Activated gamma-delta T cell treated with anti-CD3 and anti-CD28 coated beads, Interleukin-2, amount 50 U/mL, for 16 hours (primary cell): ENCODE results near the gene GSS.

Experiments
- DNase-seq: peaks from one replicate; pipeline ENCODE4 v3.0.0-alpha.2; 2020; ENCODE audit warnings: low read depth

GSS gene

DNA sequence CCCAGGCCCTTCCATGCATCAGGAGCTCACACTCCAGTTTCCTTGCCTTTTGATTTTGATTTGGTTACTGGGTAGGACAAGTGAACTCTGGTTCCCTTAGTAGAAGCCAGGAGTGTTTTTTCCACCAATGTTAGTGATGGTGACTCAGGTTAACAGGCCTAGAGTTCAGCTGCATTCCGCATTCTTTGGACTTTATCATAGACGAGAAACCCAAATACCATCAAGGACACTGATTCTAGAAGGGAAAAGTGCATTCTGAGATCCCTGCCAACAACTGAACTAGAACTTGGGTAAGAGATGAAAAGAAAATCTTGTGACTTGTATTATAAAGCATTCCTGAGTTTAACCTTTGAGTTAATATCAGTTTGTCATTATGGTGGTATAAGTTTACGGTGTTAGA lies 8.9 kb downstream of the GSS start:
- DNase-seq = no peak

DNA sequence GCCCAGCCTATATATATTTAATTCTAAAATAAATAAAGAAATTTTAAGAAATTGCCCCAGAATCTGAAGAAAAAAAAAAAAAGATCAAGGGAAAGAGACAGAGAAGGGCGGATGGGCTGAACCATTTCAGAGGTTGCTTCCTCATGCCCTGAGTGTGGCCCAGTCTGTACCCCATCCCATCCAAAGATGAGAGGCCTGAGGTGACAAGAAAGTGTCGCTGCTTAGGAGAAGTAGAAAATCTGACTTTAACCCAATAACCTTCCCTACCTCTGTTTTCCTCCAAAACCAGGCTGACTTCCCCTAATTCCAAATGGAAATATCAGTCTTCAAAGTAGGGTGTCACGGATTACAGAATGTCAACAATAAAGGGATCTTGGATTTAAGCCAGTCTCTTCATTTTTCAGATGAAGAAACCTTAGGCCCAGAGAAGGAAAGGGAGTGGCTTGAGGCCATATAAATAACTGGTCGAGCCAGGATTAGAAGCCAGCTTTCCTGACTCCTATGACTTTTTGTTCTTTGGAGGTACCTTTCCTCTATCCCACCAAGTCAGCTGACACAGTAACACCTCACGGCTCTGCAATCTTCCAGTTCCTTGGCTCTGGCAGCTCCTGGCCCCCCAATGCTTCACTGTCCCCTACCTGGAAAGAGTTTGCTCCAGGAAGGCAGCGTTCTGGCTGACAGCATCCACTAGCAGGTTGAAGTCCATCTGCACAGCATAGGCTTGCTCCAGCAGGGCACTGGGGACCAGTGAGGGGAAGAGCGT lies 10.1 kb downstream of the GSS start:
- no peak for DNase-seq

DNA sequence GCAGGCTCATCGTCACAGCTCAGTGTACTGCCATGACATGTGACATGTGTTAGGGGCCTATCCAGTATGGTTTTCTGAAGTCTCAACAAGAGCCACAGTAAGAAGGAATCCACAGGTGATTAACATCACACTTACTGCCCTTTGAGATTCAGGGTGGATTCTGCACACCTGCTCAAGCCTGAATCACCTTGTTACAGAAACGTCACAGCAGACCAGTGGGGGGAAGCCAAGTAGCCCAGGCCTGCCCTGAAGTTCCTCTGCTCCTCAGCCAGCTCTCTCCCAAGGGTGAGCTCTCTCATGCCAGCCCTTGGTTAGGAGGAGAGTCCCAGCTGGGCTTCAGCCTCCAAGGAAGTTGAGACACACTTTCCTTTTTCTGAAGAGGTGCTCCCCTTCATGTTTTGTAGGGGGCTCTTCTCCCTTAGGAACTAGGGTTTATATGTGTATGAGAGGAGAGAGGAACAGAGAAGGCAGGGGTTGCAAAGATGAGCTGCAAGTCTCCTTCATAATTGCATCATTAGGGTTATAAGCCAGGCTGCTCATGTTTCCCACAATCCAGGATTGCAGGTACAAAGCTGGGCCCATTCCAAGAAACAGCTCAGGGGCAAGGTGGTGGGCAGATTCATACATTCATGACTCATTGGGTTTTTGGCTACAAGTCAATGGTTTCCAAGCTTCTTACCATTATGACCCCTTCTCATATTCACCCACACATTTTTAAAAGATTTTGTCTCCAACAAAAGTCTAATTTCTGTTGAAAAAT lies 11.6 kb downstream of the GSS start:
- DNase-seq = no peak

DNA sequence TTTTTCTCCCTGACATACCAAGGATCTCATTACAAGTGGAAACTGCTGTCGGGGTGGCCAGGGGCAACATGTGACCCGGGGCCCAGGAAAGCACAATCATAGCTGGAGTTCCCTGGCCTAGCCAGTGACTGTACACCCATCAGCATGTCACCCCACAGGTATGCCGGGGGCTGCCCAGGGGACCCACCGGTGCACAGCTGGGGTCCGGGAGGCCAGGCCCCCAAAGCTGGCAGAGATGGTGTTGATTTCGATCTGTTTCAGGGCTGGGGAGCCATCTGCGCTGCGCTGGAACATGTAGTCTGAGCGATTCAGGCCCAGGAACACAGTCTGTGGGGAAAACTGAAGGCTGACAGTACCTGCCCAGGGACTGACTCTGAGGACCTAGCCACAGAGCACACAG lies 13.3 kb downstream of the GSS start:
- no peak for DNase-seq

DNA sequence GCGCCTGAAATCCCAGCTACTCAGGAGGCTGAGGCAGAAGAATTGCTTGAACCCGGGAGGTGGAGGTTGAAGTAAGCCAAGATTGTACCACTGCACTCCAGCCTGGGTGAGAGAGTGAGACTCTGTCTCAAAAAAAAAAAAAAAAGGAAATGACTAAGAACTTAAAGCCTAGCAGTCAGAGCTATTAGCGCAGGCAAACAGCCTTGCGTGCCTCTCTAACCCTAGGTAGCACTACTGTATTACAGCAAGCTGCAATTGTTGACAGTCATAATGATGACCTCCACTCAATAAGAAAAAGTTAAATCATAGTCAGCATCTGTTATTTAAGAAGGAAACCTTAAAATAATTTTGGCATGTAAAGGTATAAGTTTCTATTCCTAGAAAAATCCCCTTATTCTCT lies 14.4 kb downstream of the GSS start:
- no peak for DNase-seq

DNA sequence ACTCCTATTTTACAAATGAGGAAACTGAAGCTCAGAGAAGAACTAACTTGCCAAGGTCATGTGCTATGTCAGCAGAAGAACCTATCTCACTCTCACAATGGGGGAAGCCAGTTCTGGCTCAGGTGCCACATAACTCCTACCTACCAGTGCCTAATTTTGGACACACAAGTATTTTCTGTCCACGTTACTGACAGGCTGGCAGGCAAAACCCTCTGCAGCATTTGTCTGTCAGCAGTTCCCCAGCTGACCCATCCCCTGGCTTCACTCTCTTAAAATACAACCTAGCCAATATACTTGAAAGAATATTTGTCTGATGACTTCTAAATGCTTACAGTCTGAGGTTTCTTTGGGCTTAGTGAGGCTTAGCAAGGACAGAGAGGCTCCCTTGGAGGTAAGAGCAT lies 15.5 kb downstream of the GSS start:
- DNase-seq = no peak

DNA sequence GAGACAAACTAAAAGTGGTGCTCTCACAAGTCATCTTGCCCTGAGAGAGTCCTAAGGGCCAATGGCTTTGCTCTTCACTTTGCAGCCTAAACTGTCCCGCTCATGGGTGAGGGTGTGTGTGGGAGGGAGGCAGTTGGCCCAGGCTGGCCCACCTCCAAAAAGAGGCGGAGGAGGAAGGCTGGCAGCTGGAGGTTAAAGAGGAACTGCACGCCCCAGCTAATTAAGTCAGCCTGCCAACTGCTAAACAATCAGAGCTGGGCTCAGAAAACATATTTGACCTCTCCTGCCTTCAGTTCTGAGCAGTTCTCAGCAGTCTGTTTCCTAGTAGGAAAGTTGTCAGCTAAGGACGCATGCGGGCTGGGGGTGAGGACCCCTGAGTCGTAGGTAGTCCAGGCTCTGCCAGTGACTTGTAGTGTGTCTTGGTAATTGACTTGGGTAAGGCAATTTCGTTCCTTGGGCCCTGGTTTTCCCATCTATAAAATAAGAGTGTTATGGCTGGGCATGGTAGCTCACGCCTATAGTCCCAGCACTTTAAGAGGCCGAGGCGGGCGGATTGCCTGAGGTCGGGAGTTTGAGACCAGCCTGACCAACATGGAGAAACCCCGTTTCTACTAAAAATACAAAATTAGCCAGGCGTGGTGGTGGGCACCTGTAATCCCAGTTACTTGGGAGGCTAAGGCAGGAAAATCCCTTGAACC lies 17.0 kb downstream of the GSS start:
- no peak for DNase-seq

DNA sequence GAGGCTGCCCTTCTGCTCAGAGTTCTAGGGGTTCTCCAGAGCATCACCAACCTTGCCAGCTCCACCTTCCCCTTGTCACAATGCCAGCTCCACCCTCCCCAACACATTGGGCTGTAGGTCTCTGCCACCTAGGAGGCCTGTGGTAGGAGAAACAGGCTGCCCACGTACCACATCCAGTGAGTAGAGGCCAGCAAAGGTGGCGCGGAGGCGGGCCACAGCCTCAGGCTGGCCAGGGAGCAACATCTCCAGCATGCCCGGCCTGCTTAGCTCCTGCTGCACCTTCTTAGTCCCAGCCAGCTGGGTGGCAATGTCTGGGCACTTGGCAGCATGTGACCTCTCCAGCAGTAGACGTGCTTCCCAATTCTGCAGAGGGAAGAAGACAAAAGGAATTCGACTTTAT lies 23.8 kb downstream of the GSS start:
- DNase-seq = no peak

DNA sequence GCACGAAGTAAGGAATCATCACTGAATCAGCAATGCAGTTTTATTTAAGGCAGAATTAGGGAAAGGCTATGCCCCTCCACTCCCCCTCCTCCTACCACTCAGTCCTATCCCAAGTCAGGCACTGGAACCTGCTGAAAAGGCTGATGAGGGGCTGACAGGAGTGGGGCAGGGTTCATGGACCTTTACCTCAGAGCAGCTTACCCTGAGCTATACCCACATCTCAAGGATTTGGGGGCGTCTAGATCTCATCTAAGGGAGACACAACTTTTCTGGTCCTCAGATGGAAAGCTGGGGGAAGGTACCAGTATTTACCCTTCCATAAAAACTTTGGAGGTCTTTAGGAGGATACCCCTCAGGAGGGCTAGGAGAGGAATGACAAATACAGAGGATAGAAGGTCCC lies 27.2 kb downstream of the GSS start:
- no peak for DNase-seq

DNA sequence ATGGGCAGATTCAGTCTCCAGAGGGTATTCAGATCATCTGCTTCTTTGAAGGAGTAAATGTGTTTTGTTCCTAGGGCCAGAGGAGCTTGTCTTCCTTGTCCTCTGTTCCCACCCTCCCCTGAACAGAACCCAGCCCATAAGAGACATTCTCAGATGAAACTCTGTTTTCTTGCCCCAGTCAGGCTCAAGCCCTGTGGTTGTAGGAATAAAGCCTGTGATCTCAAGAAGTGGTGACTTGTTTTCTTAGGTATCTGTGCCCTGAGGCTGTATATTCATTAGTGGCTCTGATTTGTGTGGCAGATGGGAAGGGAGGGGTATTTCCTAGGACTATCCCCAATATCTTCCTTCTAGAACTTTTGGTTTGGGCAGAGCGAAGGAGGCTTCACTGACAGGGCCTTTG lies 27.9 kb downstream of the GSS start:
- no peak for DNase-seq

DNA sequence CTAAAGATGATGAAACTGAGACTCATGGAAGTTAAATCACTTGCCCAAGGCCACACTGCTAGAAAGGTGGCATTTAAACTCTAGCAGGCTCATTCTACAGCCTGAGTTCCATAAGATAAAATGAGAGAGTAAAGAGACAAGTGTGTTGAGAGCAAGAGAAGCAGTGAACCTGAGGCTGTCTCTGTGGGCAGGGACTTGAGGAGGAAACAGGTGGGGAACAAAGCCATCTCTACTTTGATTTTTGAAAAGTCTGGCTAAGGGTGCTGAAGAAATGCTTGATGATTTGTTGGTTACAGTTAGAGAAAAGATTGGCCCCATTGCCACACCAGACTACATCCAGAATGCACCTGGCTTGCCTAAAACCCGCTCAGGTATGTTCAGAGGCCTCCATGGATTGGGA lies 29.0 kb downstream of the GSS start:
- no peak for DNase-seq

DNA sequence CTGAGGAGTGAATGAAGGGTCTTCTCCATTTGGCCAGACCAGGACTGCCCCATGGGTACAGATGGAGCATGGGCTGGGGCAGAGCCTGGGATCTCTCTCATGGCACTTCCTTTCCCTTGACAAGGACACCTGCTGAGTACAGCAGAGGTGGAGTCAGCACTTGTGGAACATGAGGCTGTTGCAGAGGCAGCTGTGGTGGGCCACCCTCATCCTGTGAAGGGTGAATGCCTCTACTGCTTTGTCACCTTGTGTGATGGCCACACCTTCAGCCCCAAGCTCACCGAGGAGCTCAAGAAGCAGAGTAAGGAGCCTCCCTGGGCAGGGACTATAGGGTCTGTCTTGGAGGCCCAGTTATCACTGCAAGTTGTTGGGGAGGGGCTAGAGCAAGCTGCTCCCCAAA lies 29.6 kb downstream of the GSS start:
- no peak for DNase-seq

DNA sequence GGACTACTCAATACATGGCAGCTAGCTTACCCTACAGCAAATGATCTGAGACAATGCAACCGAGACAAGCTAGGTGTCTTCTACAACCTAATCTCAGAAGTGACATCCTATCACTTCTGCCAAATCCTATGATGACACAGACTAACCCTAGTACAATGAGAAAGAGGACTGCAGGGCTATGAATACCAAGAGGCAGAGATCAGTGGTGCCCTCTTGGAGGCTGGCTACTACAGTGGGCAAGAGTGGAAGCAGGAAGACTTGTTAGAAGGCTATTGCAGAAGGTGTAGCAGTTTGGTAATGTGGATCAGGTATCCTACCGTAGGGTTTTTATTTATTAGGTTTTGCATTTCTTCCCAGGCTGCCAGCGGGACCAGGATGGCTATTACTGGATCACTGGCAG lies 30.3 kb downstream of the GSS start:
- DNase-seq = no peak

DNA sequence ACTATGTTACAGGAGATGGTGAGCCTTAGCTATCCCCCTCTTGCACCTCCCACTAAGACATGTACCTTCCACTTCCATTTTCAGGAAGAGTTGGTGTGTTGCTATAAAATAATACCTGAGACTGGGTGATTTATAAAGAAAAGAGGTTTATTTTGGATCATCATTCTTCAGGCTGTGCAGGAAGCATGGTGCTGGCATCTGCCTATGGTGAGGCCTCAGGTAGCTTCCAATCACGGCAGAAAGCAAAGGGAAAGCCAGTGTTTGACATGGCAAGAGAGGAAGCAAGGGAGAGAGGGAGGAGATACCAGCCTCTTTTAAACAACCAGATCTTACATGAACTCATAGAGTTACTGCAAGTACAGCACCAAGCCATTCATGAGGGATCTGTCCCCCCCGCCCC lies 32.2 kb downstream of the GSS start:
- no peak for DNase-seq

DNA sequence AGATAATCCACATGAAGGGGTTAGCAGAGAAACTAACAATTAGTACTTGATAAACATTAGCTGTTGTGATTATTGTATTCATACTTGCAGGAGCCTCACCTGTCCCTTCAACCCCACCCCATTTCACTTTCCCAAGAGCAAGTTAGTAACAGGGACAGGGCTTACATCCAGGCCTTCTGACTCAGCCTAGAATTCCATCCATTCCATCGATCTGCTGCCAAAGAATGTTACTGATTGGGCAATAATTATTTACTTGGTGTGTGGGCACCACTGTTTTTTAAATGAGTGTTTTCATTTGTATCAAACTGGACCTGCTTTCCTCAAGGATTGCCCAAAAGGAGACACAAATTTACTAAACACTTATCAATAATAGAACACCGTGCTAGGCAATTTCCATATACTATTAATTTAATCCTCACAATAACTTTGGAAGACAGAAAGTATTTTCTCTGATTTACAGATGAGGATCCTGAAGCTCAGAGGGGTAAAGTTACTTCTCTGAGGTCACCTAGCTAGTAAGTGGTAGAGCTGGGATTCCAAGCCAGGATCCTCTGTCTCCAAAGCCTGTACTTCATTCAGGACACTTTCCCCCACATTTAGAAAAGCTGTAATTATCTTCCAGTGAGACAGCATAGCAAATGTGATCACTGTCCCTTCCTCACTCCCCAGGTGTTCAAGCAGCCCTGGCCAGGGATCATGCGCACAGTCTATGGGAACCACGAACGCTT lies 32.8 kb downstream of the GSS start:
- DNase-seq = no peak

DNA sequence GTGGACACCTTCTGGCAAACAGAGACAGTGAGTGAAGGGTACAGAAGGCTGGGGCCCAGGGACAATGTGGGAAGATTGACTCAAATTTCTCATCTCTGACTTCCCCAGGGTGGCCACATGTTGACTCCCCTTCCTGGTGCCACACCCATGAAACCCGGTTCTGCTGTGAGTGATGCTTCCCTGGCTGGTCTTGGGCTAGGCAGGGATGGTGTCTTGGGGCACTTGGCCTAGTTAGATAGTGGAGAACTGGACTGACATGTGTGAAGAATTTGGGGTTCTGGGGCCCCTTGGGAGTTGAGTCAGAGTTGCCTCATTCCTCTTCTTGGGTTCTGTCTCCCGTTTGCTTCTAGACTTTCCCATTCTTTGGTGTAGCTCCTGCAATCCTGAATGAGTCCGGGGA lies 34.2 kb downstream of the GSS start:
- no peak for DNase-seq

DNA sequence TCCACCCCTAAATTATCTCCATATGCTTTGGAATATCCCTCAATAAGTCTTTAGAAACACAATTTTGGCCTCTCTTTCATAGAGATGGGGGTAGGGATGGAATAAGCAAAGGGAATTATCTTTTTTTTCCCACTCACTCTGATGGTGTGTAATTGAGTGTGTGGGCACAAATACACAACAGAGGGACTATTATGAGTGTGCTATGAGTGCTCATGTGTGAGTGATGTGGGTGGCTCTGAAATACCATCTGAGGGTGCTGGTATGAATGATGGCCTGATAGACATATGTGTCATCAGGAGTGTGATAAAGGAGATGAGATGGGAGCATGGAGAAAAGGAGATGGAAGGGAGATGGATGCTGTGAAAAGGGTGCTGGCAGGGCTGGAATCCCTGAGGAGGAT lies 35.6 kb downstream of the GSS start:
- no peak for DNase-seq

DNA sequence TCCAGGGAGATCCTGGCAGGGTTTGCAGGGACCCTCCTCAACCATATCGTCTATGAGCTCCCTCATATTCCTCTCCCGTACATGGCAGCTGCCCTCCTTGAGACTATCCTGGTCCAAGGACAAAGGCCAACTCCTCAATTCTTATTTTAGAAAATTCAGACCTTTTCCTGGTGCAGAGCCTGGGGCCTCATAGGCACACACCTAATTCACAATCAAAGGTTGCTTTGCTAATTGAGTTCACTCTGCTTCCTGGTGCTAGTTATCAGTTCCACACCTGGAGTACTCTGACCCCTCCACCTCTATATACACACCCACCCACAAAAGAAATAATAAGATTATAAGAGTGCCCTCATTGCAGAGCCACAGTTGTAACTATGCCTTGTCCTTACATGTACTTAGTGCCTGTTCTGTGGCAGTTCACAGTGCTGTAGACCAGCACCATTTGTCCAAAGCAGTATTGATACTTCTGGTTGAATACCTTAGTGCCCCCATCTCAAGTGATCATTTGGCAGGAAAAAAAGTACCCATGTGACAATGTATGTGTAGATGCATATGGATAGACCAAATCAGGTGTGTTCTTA lies 38.7 kb downstream of the GSS start:
- no peak for DNase-seq

DNA sequence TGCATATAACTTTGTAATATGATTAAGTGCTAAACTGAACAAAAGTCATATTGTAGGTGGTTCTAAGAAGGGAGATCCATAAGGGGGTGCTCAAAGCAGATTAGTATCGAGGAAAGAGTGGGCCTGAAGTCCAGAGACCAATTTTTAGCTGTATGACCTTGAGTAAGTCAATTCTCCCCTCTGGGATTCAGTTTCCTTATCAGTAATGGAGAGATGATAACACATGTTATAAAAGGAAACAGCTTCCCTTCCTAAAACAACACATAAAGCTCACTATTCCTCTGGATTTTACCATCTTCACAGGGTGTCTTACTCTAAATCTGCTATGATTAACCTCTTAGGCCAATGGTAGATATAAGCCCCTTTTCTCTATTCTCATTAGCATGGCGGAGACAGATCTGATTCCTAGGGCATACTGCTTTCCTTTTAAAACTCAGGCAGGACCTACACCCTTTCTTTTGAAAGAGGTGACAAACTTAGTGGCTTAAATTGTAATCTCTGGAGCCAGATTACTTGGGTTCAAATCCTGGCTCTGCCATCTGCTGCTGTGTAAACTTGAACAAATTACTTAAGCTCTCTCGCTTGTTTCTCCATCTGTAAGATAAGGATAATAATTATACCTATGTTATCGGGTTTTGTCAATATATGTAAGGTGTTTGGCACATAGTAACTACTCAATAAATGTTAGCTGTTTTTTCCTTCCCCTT lies 39.7 kb downstream of the GSS start:
- DNase-seq = no peak

DNA sequence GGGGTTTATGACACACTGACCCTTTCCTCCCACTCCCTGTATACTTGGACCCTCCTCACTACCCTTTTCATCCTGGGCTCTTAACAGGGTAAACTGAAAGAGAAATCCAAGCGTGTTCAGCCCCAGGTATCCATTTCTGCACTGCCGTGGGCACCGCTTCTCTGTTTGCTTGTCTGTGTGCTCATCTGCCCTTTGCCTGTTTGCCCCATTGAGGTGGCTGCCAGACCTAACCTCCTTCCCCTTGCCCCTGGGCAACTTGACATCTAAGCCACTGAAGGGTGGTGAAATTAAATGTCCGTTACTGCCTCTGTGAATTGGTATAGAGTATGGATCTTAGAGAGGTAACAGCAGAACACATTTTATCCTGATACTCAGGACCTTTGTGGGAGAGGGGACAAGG lies 40.5 kb downstream of the GSS start:
- DNase-seq = no peak

DNA sequence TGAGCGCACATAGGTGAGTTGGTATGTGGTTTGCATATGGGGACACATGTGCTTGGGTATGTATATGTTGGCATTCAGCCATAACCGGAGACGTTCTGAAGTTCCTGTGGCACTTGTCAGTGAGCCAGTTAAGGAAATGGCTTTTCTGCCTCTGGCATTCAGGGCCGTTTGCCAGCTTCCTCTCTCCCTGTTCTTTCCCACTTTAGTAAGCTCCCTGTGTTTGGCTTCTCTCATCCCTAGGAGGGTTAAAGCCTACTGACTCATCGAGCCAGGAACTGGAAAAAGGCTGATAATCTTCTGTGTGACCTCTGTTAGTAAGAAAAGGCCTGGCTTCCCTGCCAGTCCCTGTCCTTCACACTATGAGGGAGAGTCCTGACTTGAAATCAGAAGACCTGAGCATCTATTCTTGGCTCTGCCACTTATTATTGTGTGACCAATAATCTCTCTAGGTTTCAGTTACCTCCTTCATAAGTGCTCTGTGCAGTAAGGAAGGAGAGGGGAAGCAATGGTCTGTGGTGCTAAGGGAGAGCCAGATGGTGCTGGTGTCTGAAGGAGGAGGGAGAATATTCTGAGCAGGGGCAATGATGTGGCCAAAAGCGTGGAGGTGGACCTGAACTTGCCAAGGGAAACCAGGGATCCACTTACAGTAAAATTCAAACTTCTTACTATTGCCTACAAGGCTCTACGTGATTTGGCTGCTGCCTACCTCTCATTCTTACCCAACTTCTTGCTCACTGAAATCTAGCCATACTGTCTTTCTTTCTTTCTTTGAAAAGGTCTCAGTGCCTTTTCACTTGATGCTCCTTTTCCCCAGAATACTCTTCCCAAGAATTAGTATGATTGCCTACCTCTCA lies 47.8 kb downstream of the GSS start:
- no peak for DNase-seq
